ENCODE measurements around the gene POC1B. TPM values are rescaled to one million over a fixed set of nuclear protein-coding genes. Genes with fewer than 3 reads are reported as not detected.

The POC1B gene
- total and polyA plus RNA-seq, 4 donors, result 5.0 to 28.2 (median 7.6) TPM

- H3K36me3 ChIP-seq (ENCODE audit: control insufficient read depth in 4 of 4, insufficient read depth in 3 of 4, low read depth in 1 of 4, low read length in 3 of 4), result no peaks in the 10 kb centered on the region
- no peaks in the 10 kb centered on the region for H3K4me1 ChIP-seq (ENCODE audit: control insufficient read depth in 4 of 4, insufficient read depth in 4 of 4, low read length in 3 of 4)
- no peak overlapping the region for H3K4me3 ChIP-seq (ENCODE audit: low read depth in 1 of 3, low read length in 3 of 3)
- no peak for TF ChIP-seq RXRA (IDR thresholded peaks at IDR 0.05)
- TF ChIP-seq, protein P1, sequence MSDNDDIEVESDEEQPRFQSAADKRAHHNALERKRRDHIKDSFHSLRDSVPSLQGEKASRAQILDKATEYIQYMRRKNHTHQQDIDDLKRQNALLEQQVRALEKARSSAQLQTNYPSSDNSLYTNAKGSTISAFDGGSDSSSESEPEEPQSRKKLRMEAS (IDR thresholded peaks at IDR 0.05), result peak; percentile 16
- no peaks in the 10 kb centered on the region for H3K27me3 ChIP-seq (ENCODE audit: control insufficient read depth in 4 of 4, insufficient read depth in 4 of 4, low read length in 3 of 4)
- no peak for DNase-seq (ENCODE audit: low spot score)
- no peak overlapping the region for H3K9ac ChIP-seq (ENCODE audit: low read depth in 1 of 2, low read length in 2 of 2)
- no peaks in the 10 kb centered on the region for H3K9me3 ChIP-seq (ENCODE audit: control insufficient read depth in 4 of 4, low read length in 3 of 4)
- WGBS, result 93% methylated on average over 5 of the region's 5 CpGs
- H3K27ac ChIP-seq (ENCODE audit: low read depth in 1 of 2, low read length in 2 of 2), result no peak overlapping the region
Measured at GRCh38 chr12:89418228-89418910, 107.5 kb downstream of the POC1B start.

DNA sequence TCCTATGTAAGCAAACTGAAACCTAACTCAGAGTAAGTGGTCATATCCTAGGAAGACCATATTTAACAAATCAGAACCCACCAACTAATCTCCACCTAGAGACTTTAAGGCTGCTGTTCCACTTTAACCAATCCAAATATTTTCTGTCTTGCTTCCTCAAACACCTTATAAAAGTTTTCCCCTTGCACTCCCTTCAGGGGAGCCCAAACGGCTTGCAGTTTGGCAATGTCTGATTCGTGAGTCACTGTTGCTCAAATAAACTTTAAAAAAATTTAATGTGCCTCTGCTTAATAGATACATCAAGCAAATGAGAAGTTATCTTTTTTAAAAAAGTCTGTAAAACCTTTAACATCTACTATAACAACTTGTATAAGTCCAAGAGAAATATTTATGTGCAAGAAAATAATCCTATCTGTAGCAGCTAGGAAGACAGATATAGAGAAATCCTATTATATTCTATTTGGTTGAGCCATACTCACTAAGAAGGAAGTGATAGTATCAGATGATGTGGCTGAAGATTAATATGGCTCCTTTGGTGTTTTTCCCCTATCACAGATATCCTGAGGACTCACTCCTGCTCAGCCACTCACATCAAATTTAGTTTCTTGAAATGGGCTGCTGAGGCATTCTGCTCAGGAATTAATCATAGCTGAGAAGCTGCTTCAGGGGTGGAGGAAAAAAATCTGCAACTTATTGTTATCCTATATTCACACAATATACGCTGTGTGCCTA lies 108.4 kb downstream of the POC1B start:
- Histone ChIP-seq H3K27me3 (ENCODE audit: control insufficient read depth in 4 of 4, insufficient read depth in 4 of 4, low read length in 3 of 4) (no peaks in the 10 kb centered on the region), H3K9me3 (ENCODE audit: control insufficient read depth in 4 of 4, low read length in 3 of 4) (no peaks in the 10 kb centered on the region), H3K4me1 (ENCODE audit: control insufficient read depth in 4 of 4, insufficient read depth in 4 of 4, low read length in 3 of 4) (no peaks in the 10 kb centered on the region), H3K27ac (ENCODE audit: low read depth in 1 of 2, low read length in 2 of 2) (no peak overlapping the region), H3K36me3 (ENCODE audit: control insufficient read depth in 4 of 4, insufficient read depth in 3 of 4, low read depth in 1 of 4, low read length in 3 of 4) (no peaks in the 10 kb centered on the region), H3K4me3 (ENCODE audit: low read depth in 1 of 3, low read length in 3 of 3) (no peak overlapping the region), H3K9ac (ENCODE audit: low read depth in 1 of 2, low read length in 2 of 2) (no peak overlapping the region)
- WGBS, result 68% methylated on average over 3 of the region's 3 CpGs
- no peak for DNase-seq (ENCODE audit: low spot score)
- TF ChIP-seq REST (IDR thresholded peaks at IDR 0.05) (no peak), EGR1 (IDR thresholded peaks at IDR 0.05; ENCODE audit: low read depth in 2 of 2) (no peak), TAF1 (conservative IDR thresholded peaks at IDR 0.05) (no peak), RXRA (IDR thresholded peaks at IDR 0.05) (no peak), RAD21 (IDR thresholded peaks at IDR 0.05) (no peak)
- TF ChIP-seq, protein P2, sequence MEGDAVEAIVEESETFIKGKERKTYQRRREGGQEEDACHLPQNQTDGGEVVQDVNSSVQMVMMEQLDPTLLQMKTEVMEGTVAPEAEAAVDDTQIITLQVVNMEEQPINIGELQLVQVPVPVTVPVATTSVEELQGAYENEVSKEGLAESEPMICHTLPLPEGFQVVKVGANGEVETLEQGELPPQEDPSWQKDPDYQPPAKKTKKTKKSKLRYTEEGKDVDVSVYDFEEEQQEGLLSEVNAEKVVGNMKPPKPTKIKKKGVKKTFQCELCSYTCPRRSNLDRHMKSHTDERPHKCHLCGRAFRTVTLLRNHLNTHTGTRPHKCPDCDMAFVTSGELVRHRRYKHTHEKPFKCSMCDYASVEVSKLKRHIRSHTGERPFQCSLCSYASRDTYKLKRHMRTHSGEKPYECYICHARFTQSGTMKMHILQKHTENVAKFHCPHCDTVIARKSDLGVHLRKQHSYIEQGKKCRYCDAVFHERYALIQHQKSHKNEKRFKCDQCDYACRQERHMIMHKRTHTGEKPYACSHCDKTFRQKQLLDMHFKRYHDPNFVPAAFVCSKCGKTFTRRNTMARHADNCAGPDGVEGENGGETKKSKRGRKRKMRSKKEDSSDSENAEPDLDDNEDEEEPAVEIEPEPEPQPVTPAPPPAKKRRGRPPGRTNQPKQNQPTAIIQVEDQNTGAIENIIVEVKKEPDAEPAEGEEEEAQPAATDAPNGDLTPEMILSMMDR (IDR thresholded peaks at IDR 0.05; ENCODE audit: low read depth, low read length, missing input control), result no peak

DNA sequence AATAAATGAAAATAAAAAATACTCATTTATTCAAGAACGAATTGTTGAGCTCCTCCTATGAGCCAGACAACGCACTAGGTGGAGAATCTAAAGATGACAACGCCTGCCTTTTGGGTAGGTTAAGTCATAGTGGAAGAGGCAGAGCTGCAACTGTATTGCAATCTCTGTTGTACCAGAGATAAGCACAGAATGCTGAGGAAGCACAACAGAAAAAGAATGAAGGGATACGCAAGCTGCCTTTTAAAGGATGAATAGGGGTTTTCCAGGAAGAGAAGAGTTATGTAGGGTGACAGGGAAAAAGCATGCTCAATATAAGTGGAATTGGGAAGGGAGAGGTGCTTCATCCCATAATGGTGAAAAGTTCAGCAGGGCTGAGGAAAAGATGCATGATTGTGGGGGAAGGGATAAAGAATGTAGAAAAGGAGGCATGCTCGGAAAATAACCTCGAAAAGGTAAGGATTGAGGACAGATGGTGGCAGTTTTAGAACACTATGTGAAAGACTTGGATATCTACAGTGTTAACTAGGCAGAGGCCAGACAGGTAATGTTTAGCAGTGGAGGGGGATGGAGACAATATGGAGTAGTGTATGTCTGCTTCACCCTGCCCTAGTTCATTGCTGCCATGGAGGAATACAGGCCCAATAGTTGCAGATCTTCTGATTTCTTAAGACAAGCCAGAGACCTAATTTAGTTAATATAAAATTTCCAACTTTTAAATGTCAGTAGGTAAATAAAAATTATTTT lies 109.6 kb downstream of the POC1B start:
- WGBS, result 95% methylated on average over 6 of the region's 6 CpGs
- no peak for DNase-seq (ENCODE audit: low spot score)
- no peaks in the 10 kb centered on the region for H3K27me3 ChIP-seq (ENCODE audit: control insufficient read depth in 4 of 4, insufficient read depth in 4 of 4, low read length in 3 of 4)
- TF ChIP-seq TAF1 (conservative IDR thresholded peaks at IDR 0.05) (no peak), NR2F2 (IDR thresholded peaks at IDR 0.05) (no peak), JUND (IDR thresholded peaks at IDR 0.05) (no peak), FOXA2 (IDR thresholded peaks at IDR 0.05) (no peak), HNF4A (conservative IDR thresholded peaks at IDR 0.05) (no peak), YY1 (IDR thresholded peaks at IDR 0.05) (no peak), RXRA (IDR thresholded peaks at IDR 0.05) (no peak), FOXA1 (IDR thresholded peaks at IDR 0.05) (no peak), SP1 (IDR thresholded peaks at IDR 0.05) (no peak), GABPA (IDR thresholded peaks at IDR 0.05 in 1 of 2, conservative IDR thresholded peaks at IDR 0.05 in 1 of 2) (no peak), EGR1 (IDR thresholded peaks at IDR 0.05; ENCODE audit: low read depth in 2 of 2) (no peak)
- TF ChIP-seq, protein P2 (IDR thresholded peaks at IDR 0.05; ENCODE audit: low read depth, low read length, missing input control), result no peak
- TF ChIP-seq, protein P3, sequence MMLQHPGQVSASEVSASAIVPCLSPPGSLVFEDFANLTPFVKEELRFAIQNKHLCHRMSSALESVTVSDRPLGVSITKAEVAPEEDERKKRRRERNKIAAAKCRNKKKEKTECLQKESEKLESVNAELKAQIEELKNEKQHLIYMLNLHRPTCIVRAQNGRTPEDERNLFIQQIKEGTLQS (IDR thresholded peaks at IDR 0.05), result no peak
- TF ChIP-seq, protein P1 (IDR thresholded peaks at IDR 0.05), result no peak

More for the DNA sequence above, 109.6 kb downstream of the POC1B start:
- no peak overlapping the region for H3K4me3 ChIP-seq (ENCODE audit: low read depth in 1 of 3, low read length in 3 of 3)
- H3K4me1 ChIP-seq (ENCODE audit: control insufficient read depth in 4 of 4, insufficient read depth in 4 of 4, low read length in 3 of 4), result peaks cover 0 to 2% (median 0%) of the 10 kb centered on the region in 4 donors
- H3K9ac ChIP-seq (ENCODE audit: low read depth in 1 of 2, low read length in 2 of 2), result no peak overlapping the region
- no peak overlapping the region for H3K27ac ChIP-seq (ENCODE audit: low read depth in 1 of 2, low read length in 2 of 2)
- no peaks in the 10 kb centered on the region for H3K9me3 ChIP-seq (ENCODE audit: control insufficient read depth in 4 of 4, low read length in 3 of 4)
- H3K36me3 ChIP-seq (ENCODE audit: control insufficient read depth in 4 of 4, insufficient read depth in 3 of 4, low read depth in 1 of 4, low read length in 3 of 4), result no peaks in the 10 kb centered on the region
